RPMI7951 (cell line): Measurements from ENCODE around the gene RPS6KA4. TPM values are rescaled to one million over a fixed set of nuclear protein-coding genes. Genes with fewer than 3 reads are reported as not detected.
"Not testable (repeated sequence)": the region's sequence is repeated elsewhere in the genome, so short reads cannot be mapped to it uniquely, and the experiment has no call there.

Experiments
- DNase-seq: peaks from one replicate; pipeline ENCODE4 v3.0.0-alpha.2; 2012; ENCODE audit warnings: low read depth
- total RNA-seq: library from RNA; depleted of rRNA; stranded (reverse); fragments of >200 nt; shearing (Covaris generic); gene quantifications from 2 replicates; pipeline ENCODE4 v1.2.3, GENCODE V29; 2014

Gene RPS6KA4
- total RNA-seq, 1 experiment from 2014 or later: 20.8 TPM

DNA sequence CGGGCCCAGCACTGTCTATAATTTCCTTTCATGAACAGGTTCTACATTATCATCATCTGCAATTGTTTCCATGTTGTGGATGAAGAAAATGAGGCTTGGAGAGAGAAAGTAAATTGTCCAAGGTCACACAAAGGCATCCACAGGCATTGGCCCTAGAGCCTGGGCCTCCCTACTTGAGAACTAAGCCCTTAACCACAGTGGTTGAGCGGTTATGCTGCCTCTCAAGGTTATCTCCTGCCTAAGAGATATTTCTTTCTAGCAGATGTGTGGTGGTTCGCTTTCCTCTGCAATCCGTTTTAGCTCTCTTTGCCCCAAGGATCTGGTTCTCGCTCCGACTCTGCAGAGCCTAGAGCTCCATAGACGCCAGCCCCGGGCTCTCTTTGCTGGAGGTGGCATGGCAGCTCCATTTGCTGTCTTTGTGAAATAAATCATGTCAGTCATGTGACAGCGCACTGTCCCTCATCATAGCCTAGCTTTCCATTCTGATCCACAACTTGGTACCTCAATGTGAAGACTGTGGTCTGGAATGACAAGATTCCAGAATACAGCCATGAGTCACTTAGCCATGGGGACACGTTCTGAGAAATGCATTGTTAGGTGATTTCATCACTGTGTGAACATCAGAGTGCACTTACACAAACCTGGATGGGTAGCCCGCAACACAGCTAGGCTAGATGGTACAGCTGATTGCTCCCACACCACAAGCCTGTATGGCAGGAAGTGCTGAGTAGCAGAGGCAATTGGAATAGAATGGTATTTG, 27.2 kb downstream of the RPS6KA4 start:
- DNase-seq: peak; percentile 91

GRCh38 chr11:64387916-64388315, 29.0 kb downstream of the RPS6KA4 start:
- DNase-seq: no peak

GRCh38 chr11:64388894-64389293, 29.9 kb downstream of the RPS6KA4 start:
- DNase-seq: no peak

DNA sequence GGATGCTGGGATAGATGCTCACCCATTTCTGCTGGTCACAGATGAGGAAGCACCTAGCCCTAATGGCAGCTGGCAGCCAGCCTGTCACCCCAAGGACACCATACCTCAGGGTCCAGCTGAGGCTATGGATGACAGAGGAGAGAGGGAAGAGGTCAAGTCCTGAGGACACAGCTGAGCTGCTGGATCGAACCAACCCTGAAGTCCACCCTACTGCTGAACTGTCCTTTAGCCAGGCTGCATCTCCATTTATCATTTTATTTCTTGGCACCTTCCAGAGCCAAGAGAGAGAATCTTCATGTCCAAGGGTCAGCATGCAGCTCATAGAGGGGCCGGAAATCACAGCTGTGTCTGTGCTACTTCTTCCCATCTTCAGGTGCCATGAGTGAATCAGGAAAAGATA, 30.9 kb downstream of the RPS6KA4 start:
- no peak for DNase-seq

DNA sequence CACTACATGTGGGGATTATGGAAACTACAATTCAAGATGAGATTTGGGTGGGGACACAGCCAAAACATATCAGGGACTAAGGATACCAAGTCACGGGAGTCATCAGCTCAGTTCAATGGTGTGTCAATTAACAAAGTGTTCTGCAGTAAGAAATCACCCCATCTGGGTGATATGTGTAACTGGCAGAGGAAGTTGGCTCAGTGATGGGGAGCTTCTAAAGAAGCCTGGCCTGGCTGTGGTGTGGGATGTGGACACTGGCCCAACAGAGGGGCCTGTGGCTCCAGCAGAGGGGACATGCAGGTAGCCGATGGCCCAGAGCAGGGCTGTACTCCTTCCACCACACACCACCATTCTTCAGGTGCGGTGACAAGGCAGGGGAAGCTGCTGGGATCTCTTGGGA, 31.6 kb downstream of the RPS6KA4 start:
- DNase-seq: no peak

DNA sequence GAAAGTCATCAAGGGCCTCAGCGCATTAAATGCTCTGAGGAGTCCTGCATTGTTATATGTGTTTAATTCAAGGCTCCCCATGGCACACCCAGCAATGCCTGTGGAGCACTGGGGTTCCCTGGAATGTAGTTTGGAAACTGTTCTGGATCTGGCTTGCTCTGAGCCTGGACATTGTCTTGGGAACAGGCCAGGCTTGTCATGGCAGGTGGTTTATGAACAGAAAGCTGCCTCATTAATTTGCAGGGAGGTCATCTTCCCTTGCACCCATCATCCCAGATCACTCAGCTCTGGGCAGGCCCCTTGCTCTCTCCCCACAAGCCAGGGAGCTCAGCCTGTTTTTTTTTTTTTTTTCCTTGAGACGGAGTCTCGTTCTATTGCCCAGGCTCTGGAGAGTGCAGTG, 32.9 kb downstream of the RPS6KA4 start:
- DNase-seq: no peak

- DNase-seq: no peak
These were observed 36.6 kb downstream of the RPS6KA4 start for GRCh38 chr11:64395545-64396078.

DNA sequence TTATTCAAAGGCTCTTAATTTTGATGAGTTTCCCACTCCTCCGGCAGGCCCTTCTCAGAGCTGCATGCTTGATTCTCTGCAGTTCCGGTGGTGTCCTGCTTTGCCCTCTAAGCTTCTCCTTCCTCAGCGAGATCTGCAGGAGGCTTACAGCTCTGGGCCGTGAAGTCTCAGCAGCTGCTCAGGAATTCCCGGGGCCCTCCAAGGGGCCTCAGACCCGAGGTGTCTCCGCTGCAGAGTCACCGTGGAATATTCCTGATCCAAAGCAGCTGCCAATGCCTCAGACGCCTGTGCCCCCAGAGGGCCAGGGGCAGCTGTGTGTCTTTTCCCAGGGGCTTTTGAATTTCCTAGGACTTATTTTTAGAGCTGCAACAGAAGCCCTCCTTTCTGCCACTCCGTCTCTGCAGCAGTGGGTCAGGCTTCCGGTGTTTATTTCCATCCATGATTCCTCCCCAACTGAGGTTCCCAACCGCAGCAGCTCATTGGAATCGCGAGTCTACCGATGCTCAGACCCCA, 37.2 kb downstream of the RPS6KA4 start:
- peak; percentile 16 for DNase-seq

DNA sequence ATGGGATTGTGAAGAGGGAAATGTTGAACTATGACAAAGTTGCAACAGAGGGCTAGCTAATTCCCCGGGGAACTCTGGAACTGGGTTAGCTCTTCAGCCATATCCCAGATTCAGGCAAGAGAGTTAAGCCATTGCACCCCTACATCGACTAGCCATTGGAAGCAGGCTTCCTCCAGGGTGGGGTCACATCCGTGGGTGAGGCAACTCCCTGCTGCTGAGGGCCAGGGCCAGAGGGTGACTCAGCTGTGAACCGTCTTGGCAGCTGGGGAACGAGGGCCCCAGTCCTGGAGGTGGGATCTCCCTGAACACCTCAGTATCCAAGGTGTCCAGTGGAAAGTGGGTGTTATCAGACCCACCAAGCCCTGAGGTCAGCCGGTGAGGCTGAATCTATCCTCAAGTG, 41.1 kb downstream of the RPS6KA4 start:
- DNase-seq: peak; percentile 34

- no peak for DNase-seq
These were observed 41.7 kb downstream of the RPS6KA4 start for GRCh38 chr11:64400667-64401066.

GRCh38 chr11:64401775-64402174, 42.8 kb downstream of the RPS6KA4 start:
- no peak for DNase-seq

GRCh38 chr11:64403106-64403505, 44.1 kb downstream of the RPS6KA4 start:
- no peak for DNase-seq

DNA sequence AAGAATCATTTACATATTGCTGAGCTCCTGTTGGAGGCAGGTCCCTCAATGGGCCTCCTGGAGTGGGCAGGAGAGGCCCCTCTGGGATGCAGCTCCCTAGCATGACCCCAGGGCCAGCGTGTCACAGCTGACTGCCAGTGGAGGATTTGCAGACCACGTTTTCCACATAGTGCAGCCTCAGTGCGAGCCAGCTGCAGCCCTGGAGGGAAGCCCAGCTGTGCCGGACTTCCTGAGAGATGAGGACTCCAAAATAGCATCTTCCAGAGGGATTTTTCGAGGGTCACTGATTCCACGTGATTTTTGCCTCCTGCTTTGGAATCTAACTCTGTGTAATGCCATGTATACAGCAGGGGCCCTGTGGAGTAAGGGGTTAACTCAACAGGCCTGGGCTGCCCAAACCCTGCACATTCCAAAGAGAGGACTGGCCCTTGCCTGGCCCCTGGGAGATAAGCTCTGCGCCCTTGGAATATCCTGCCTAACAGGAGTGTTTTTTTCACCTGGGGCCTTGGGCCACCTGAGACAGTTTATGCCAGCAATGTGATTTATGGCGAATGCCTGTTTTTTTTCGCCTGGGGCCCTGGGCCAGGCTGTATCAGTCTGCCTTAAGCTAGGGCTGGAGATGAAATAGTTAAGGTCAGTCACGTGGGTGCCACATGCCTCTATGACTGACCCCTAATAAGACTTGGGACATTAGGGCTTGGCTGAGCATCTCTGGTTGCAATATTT, 47.4 kb downstream of the RPS6KA4 start:
- no peak for DNase-seq

DNA sequence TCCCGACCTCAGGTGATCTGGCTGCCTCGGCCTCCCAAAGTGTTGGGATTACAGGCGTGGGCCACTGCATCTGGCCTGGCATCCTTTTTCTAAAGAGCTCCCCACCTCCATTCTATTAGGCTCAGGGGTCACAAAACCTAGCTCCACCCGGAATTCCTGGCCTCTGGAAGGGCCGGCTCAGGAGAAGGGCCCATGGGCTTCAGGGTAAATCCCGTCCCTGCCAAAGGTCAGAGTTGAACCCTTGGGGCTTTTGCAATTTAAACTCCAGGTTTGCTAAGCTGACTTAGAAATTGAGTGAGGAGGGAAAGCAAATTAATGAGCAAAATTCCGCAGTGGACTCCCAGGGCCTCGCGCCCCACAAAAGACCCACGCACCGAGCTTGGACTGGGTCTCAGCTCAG, 48.3 kb downstream of the RPS6KA4 start:
- DNase-seq: no peak

- DNase-seq: no peak
These were observed 48.7 kb downstream of the RPS6KA4 start for GRCh38 chr11:64407630-64408029.

- no peak for DNase-seq
These were observed 50.3 kb downstream of the RPS6KA4 start for GRCh38 chr11:64409278-64409677.

DNA sequence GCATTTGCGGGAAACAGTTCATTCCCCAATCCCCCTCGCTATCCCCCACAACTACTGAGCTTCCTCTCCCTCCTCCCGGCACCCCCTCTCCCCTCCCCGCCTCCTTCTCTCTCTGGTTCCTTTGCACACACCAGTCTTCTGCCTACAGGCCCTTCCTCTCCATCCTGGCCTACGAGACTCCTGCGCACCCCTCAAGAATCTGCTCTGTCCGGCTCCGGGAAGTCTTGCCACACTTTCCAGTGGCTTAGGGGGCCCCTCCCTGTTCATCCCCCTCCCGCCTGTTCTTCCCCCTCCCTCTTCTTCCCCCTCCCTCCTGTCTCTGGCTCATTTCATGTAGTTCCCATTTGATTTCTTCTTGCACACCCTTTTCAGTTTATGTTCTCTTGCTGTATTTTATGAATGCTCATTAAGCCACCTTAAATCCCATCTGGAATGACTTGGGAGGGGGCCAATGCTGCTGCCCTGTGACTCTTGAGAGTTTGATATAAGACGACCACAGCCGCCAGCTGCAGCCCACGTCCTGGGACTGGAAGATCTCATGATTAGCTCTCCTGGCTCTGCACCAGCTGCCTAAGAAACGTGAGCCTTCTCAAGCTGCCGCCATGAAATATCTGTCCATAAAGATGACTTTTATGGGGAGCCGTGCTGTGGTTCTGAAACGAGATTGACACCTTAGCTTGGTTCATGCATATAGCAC, 50.9 kb downstream of the RPS6KA4 start:
- peak; percentile 26 for DNase-seq

DNA sequence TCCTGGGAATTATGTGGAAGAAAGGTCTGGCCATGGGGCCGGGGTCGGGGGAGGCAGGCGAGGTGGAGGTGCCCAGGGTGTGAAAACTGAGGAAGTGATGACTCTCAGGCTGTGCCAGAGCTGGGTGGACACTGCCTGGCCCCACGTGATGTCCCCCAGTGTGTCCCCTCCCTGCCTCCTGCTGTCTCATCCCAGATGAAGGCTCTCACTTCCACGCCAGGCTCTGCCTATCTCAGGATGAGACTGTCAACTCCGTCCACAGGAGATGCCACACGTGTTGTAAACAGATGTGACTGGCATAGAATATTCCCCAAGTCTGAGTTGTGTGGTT, 51.4 kb downstream of the RPS6KA4 start:
- DNase-seq: no peak

GRCh38 chr11:64413417-64413816, 54.5 kb downstream of the RPS6KA4 start:
- no peak for DNase-seq

GRCh38 chr11:64415286-64415685, 56.3 kb downstream of the RPS6KA4 start:
- DNase-seq: no peak

DNA sequence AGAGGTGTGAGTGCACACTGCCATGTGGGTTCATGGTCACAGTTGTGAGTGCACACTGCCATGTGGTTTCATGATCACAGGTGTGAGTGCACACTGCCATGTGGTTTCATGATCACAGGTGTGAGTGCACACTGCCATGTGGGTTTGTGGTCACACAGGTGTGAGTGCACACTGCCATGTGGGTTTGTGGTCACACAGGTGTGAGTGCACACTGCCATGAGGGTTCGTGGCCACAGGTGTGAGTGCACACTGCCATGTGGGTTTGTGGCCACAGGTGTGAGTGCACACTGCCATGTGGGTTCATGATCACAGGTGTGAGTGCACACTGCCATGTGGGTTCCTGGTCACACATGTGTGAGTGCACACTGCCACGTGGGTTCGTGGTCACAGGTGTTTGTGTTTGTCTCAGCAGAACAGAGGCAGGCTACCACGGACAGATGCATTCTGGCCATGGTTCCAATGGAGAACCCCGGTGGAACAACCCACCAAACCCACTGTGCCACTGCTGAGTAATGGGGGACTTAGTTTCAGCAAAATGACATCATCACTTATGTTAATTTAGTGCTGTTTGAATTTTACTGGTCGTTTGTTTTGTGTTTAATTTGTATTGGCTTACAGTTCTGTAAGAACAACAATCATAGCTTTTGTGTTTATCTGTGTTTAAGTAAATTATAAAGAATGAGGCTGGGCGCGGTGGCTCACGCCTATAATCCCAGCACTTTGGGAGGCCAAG, 57.2 kb downstream of the RPS6KA4 start:
- no peak for DNase-seq

DNA sequence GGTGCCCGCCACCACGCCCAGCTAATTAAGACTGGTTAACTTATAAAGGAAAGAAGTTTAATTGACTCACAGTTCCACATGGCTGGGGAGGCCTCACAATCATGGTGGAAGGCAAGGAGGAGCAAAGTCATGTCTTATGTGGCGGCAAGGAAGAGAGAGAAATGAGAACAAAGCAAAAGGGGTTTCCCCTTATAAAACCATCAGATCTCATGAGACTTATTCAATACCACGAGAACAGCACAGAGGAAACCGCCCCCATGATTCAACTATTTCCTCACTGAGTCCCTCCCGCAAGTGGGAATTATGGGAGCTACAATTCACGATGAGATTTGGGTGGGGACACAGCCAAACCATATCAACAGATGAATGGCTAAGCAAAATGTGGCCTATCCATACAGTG, 59.3 kb downstream of the RPS6KA4 start:
- DNase-seq: not testable (repeated sequence)
